Stimulated activated CD8-positive, alpha-beta memory T cell treated with anti-CD3 and anti-CD28 coated beads, Interleukin-7, amount 100 ng/mL, for 48 hours (primary cell): ENCODE results near the gene GOLGA6L10.
"Not testable (repeated sequence)": the region's sequence is repeated elsewhere in the genome, so short reads cannot be mapped to it uniquely, and the experiment has no call there.

Source experiments
- DNase-seq, 2 donors: peaks; one replicate each; pipeline ENCODE4 v3.0.0-alpha.2; 2020; ENCODE audit warnings: low read depth in 1 of 2; ENCODE audit errors: extremely low read depth in 1 of 2

Gene GOLGA6L10

GRCh38 chr15:82319522-82320278 is 29.6 kb downstream of the GOLGA6L10 start:
- DNase-seq = not testable (repeated sequence)

GRCh38 chr15:82318281-82318680 is 31.0 kb downstream of the GOLGA6L10 start:
- DNase-seq = not testable (repeated sequence)

- DNase-seq = not testable (repeated sequence)
Observed at GRCh38 chr15:82317516-82317915, 31.8 kb downstream of the GOLGA6L10 start.

GRCh38 chr15:82317091-82317489 is 32.2 kb downstream of the GOLGA6L10 start:
- DNase-seq = no peak

GRCh38 chr15:82316247-82317090 is 32.8 kb downstream of the GOLGA6L10 start:
- DNase-seq = not testable (repeated sequence)

GRCh38 chr15:82315519-82316246 is 33.6 kb downstream of the GOLGA6L10 start:
- no peak for DNase-seq

GRCh38 chr15:82314769-82315518 is 34.3 kb downstream of the GOLGA6L10 start:
- DNase-seq = no peak

- not testable (repeated sequence) for DNase-seq
Observed at GRCh38 chr15:82313951-82314768, 35.1 kb downstream of the GOLGA6L10 start.

GRCh38 chr15:82313446-82313845 is 35.8 kb downstream of the GOLGA6L10 start:
- no peak for DNase-seq

GRCh38 chr15:82312586-82313349 is 36.5 kb downstream of the GOLGA6L10 start:
- DNase-seq = no peak

- not testable (repeated sequence) for DNase-seq
Observed at GRCh38 chr15:82311321-82311720, 38.0 kb downstream of the GOLGA6L10 start.

- no peak for DNase-seq
Observed at GRCh38 chr15:82309802-82310201, 39.5 kb downstream of the GOLGA6L10 start.

GRCh38 chr15:82307714-82308081 is 41.6 kb downstream of the GOLGA6L10 start:
- no peak for DNase-seq

GRCh38 chr15:82306791-82307713 is 42.2 kb downstream of the GOLGA6L10 start:
- no peak for DNase-seq

- DNase-seq = no peak
Observed at GRCh38 chr15:82305621-82306048, 43.6 kb downstream of the GOLGA6L10 start.

- DNase-seq = no peak
Observed at GRCh38 chr15:82304778-82305090, 44.5 kb downstream of the GOLGA6L10 start.

GRCh38 chr15:82303956-82304777 is 45.1 kb downstream of the GOLGA6L10 start:
- DNase-seq = no peak
